Adrenal gland (tissue), 12 donors: ENCODE measurements around the gene ZFAND4. TPM values are rescaled to one million over a fixed set of nuclear protein-coding genes. Genes with fewer than 3 reads are reported as not detected.
"Not testable (repeated sequence)": the region's sequence is repeated elsewhere in the genome, so short reads cannot be mapped to it uniquely, and the experiment has no call there.

Experiments used
- DNase-seq, 7 donors: peaks; one replicate each; pipeline ENCODE4 v3.0.0-alpha.2; 2019 to 2020
- H3K27ac ChIP-seq, 5 donors: fragments of 200-600 bp; sonication (generic) in 4 of 5; 1 replicate in 3 of 5; 2 replicates in 2 of 5; pipeline versions ENCODE4 v1.5.1 to v1.8.0; 2016 to 2020; ENCODE audit warnings: mild to moderate bottlenecking in 1 of 5
- H3K27me3 ChIP-seq: fragments of 200-600 bp; 2 replicates; pipeline ENCODE4 v1.8.0; 2021
- H3K36me3 ChIP-seq, 2 donors: fragments of 200-600 bp; replicated peaks in 1 of 2; 1 replicate in 1 of 2; 2 replicates in 1 of 2; pipeline versions ENCODE4 v1.5.1 to v1.8.0; 2018 to 2022
- H3K4me1 ChIP-seq, 2 donors: fragments of 200-600 bp; replicated peaks in 1 of 2; 1 replicate in 1 of 2; 2 replicates in 1 of 2; pipeline versions ENCODE4 v1.5.1 to v1.8.0; 2018 to 2021
- H3K4me3 ChIP-seq, 4 donors: fragments of 200-600 bp; sonication (generic) in 3 of 4; one replicate each; pipeline ENCODE4 v1.5.1; 2016 to 2018
- H3K9me3 ChIP-seq, 3 donors: fragments of 200-600 bp; sonication (generic) in 1 of 3; replicated peaks in 1 of 3; 1 replicate in 2 of 3; 2 replicates in 1 of 3; pipeline versions ENCODE4 v1.5.1 to v1.8.0; 2016 to 2021
- POLR2A ChIP-seq, 2 donors: fragments of 450-650 bp; IDR thresholded peaks; one replicate each; pipeline ENCODE4 v1.6.1; 2017; ENCODE audit warnings: antibody characterized with exemption in 2 of 2, mild to moderate bottlenecking in 2 of 2, moderate library complexity in 1 of 2
- WGBS, 4 donors: extraction: QIAGEN DNeasy Blood & Tissue Kit in 2 of 4; methylation state at CpG; one replicate each; pipeline versions ENCODE4 v1.1.5 to v1.1.7; 2013 to 2017; 5-methylcytosine and 5-hydroxymethylcytosine counted together
- intact Hi-C, 2 donors: fragments of 100-400 bp; cut with DNase I; formaldehyde crosslinking; loops; one replicate each; pipeline versions ENCODE4 v1.14.1 to v1.15.0; 2022 to 2023
- polyA plus RNA-seq, 3 donors: library from polyadenylated mRNA; stranded (reverse); fragments of 200-250 nt in 2 of 3; fragments of 350-450 nt in 1 of 3; fragmentation: Illumina TruSeq in 1 of 3; extraction: RNeasy Lipid Tissue Mini Kit (QIAGEN cat#74804) in 1 of 3; gene quantifications; one replicate each; pipeline ENCODE4 v1.2.3, GENCODE V29; 2013 to 2014
- total RNA-seq, 9 donors: library from RNA; depleted of rRNA in 4 of 9; stranded (reverse); fragments of >200 nt in 4 of 9; fragments of 120-200 nt in 1 of 9; fragmentation: NEBNext Ultra II Directional in 1 of 9; extraction: Animal tissue kit (Norgen Biotek cat#: 25700) in 1 of 9; gene quantifications; one replicate each; pipeline versions ENCODE4 v1.1.0 to v1.2.4, GENCODE V29; 2013 to 2023
- TF ChIP-seq, protein P1 (sequence below), 6 experiments: fragments of 450-650 bp in 4 of 6; fragments of 200-600 bp in 2 of 6; sonication (generic) in 1 of 6; IDR thresholded peaks; 1 replicate in 5 of 6; 2 replicates in 1 of 6; pipeline versions ENCODE4 v1.5.1 to v1.8.0; 2016 to 2021; ENCODE audit warnings: antibody characterized with exemption in 6 of 6, mild to moderate bottlenecking in 2 of 6, moderate library complexity in 1 of 6
- donor health status: healthy with polysubstance abuse.
- donor health status: Bipolar disorder and iron deficiency.
- donor health status: DM: yes; HTN: yes; CAD: no.
- donor health status: DM: no; HTN: no; CAD: no.
- donor health status: DM: no; HTN: no; CAD: no.
- donor health status: DM: yes; HTN: yes; CAD: no.

The ZFAND4 gene
- total and polyA plus RNA-seq, 12 donors = 7.1 to 48.7 (median 26.6) TPM

DNA sequence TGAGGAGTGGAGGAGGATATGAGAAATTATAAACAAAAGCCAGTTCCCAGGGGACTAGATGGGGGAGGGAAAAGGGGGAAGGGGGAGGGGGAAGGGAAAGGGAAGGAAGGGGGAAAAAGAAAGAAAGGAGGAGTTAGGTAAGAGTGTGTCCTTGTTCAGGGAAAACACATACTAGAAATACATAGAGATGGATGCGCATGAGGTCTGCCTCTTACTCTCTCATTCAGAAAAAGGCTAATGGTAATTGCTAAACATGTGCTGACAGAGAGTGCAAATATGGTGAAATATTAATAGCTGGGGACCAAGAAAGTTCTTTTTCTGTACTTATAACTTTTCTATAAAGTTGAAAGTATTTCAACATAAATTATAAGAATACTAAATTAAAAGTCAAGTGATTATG is 64.5 kb downstream of the ZFAND4 start:
- H3K27me3 ChIP-seq = no peaks in the 10 kb centered on the region
- no peak overlapping the region for H3K4me3 ChIP-seq
- no peaks in the 10 kb centered on the region for H3K4me1 ChIP-seq
- intact Hi-C loops = no loop called here
- no peaks in the 10 kb centered on the region for H3K36me3 ChIP-seq
- H3K27ac ChIP-seq = no peak overlapping the region
- no peaks in the 10 kb centered on the region for H3K9me3 ChIP-seq
- no peak for DNase-seq
- TF ChIP-seq, protein P1, sequence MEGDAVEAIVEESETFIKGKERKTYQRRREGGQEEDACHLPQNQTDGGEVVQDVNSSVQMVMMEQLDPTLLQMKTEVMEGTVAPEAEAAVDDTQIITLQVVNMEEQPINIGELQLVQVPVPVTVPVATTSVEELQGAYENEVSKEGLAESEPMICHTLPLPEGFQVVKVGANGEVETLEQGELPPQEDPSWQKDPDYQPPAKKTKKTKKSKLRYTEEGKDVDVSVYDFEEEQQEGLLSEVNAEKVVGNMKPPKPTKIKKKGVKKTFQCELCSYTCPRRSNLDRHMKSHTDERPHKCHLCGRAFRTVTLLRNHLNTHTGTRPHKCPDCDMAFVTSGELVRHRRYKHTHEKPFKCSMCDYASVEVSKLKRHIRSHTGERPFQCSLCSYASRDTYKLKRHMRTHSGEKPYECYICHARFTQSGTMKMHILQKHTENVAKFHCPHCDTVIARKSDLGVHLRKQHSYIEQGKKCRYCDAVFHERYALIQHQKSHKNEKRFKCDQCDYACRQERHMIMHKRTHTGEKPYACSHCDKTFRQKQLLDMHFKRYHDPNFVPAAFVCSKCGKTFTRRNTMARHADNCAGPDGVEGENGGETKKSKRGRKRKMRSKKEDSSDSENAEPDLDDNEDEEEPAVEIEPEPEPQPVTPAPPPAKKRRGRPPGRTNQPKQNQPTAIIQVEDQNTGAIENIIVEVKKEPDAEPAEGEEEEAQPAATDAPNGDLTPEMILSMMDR (IDR thresholded peaks at IDR 0.05) = no peak
- TF ChIP-seq POLR2A (IDR thresholded peaks at IDR 0.05) = no peak
- 97 to 100% (median 97%) methylated on average over 1 of the region's 1 CpG for WGBS, 4 donors

GRCh38 chr10:45607276-45607675 is 65.3 kb downstream of the ZFAND4 start:
- Histone ChIP-seq H3K27ac (no peak overlapping the region), H3K4me3 (no peak overlapping the region), H3K27me3 (no peaks in the 10 kb centered on the region), H3K36me3 (no peaks in the 10 kb centered on the region), H3K4me1 (no peaks in the 10 kb centered on the region), H3K9me3 (no peaks in the 10 kb centered on the region)
- no peak for DNase-seq
- TF ChIP-seq, protein P1 (IDR thresholded peaks at IDR 0.05) = no peak
- no peak for TF ChIP-seq POLR2A (IDR thresholded peaks at IDR 0.05)
- 82 to 93% (median 90%) methylated on average over 1 of the region's 1 CpG for WGBS, 4 donors
- intact Hi-C loops = no loop called here

GRCh38 chr10:45602836-45603235 is 69.7 kb downstream of the ZFAND4 start:
- H3K36me3 ChIP-seq = no peaks in the 10 kb centered on the region
- no peaks in the 10 kb centered on the region for H3K9me3 ChIP-seq
- DNase-seq = no peak
- 91 to 99% (median 93%) methylated on average over 4 of the region's 4 CpGs for WGBS, 4 donors
- intact Hi-C loops = no loop called here
- H3K27me3 ChIP-seq = no peaks in the 10 kb centered on the region
- no peak for TF ChIP-seq POLR2A (IDR thresholded peaks at IDR 0.05)
- TF ChIP-seq, protein P1 (IDR thresholded peaks at IDR 0.05) = no peak
- H3K4me1 ChIP-seq = peaks cover 0 to 11% of the 10 kb centered on the region in 2 donors
- no peak overlapping the region for H3K4me3 ChIP-seq
- H3K27ac ChIP-seq = no peak overlapping the region

DNA sequence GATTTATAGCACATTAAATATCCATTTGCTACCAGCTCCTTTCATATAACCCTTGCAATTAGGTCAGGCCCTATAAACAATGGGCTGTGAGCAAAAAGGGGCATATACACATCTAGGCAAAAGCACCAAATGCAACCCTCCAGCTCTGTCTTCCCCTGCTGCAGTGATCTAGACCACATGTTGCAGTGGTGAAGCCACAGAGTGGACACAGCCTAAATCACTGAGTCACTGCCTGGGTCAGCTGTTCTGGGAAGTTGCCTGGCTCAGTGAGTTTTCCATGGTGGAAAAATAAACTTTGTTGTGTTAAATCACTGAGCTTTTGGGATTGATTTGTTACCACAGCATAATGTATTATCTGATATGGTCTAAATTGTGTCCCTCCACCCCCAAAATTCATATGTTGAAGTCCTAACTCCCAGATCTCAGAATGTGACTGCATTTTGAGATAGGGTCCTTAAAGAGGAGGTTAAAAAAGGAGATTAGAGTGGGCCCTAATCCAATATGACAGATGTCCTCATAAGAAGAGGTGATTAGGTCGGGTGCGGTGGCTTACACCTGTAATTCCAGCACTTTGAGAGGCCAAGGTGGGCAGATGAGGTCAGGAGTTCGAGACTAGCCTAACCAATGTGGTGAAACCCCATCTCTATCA is 70.4 kb downstream of the ZFAND4 start:
- 91 to 96% (median 94%) methylated on average over 3 of the region's 3 CpGs for WGBS, 4 donors
- intact Hi-C loops = no loop called here
- Histone ChIP-seq H3K27ac (peak overlapping the region in 1 of 5 donors; percentile 4), H3K4me1 (peaks cover 0 to 11% of the 10 kb centered on the region in 2 donors), H3K9me3 (no peaks in the 10 kb centered on the region), H3K27me3 (no peaks in the 10 kb centered on the region), H3K36me3 (no peaks in the 10 kb centered on the region), H3K4me3 (no peak overlapping the region)
- TF ChIP-seq POLR2A (IDR thresholded peaks at IDR 0.05) = no peak
- TF ChIP-seq, protein P1 (IDR thresholded peaks at IDR 0.05) = no peak
- peak in 4 of 7 donors; percentile 13 to 67 (median 35) for DNase-seq

GRCh38 chr10:45601254-45601930 is 71.2 kb downstream of the ZFAND4 start:
- intact Hi-C loops, DNase-seq, H3K27me3 ChIP-seq, H3K9me3 ChIP-seq, H3K4me3 ChIP-seq, H3K27ac ChIP-seq, H3K36me3 ChIP-seq: not testable (repeated sequence)
- WGBS, 4 donors = 89 to 94% (median 93%) methylated on average over 14 to 16 of the region's 16 CpGs
- H3K4me1 ChIP-seq = peaks cover 0 to 11% of the 10 kb centered on the region in 2 donors

- H3K27me3 ChIP-seq, DNase-seq, H3K36me3 ChIP-seq, H3K27ac ChIP-seq, H3K9me3 ChIP-seq, intact Hi-C loops: not testable (repeated sequence)
- H3K4me3 ChIP-seq = peak overlapping the region in 2 of 4 donors; percentile 2 to 47
- WGBS, 4 donors = 26 to 62% (median 30%) methylated on average over 18 to 47 of the region's 47 CpGs
- peaks cover 0 to 11% of the 10 kb centered on the region in 2 donors for H3K4me1 ChIP-seq
Observed at GRCh38 chr10:45600337-45601253, 72.0 kb downstream of the ZFAND4 start.
